OCI-LY1 (cell line): ENCODE data around the gene ALDH1L1.

ENCODE experiments used
- H2AFZ ChIP-seq: fragments of 200-600 bp; sonication (generic), shearing (Covaris generic); 2 replicates; pipeline ENCODE4 v1.6.0; 2014; ENCODE audit warnings: antibody characterized with exemption, mild to moderate bottlenecking, low read length
- H3F3A ChIP-seq: fragments of 200-600 bp; sonication (generic), shearing (Covaris generic); 2 replicates; pipeline ENCODE4 v1.6.0; 2014; ENCODE audit warnings: mild to moderate bottlenecking, antibody characterized with exemption, low read length, moderate library complexity; ENCODE audit not compliant: insufficient read depth
- H3K27ac ChIP-seq: fragments of 200-600 bp; sonication (generic); 2 replicates; pipeline ENCODE4 v1.5.1; 2014; ENCODE audit warnings: low read length, mixed run types, mild to moderate bottlenecking, low read depth; ENCODE audit not compliant: poor library complexity, severe bottlenecking
- H3K27me3 ChIP-seq: fragments of 200-600 bp; sonication (generic); 2 replicates; pipeline ENCODE4 v1.6.0; 2014; ENCODE audit warnings: antibody characterized with exemption, mild to moderate bottlenecking, low read length, moderate library complexity; ENCODE audit not compliant: insufficient read depth
- H3K36me3 ChIP-seq: fragments of 200-600 bp; sonication (generic); 2 replicates; pipeline ENCODE4 v1.6.1; 2014; ENCODE audit warnings: mild to moderate bottlenecking, antibody characterized with exemption, low read length, moderate library complexity, mixed read lengths; ENCODE audit not compliant: insufficient read depth
- H3K4me1 ChIP-seq: fragments of 200-600 bp; sonication (generic); 2 replicates; pipeline ENCODE4 v1.5.1; 2014; ENCODE audit warnings: mild to moderate bottlenecking, low read length, moderate library complexity; ENCODE audit not compliant: insufficient read depth, severe bottlenecking
- H3K4me2 ChIP-seq: fragments of 200-600 bp; sonication (generic), shearing (Covaris generic); 2 replicates; pipeline ENCODE4 v1.6.1; 2014; ENCODE audit warnings: low read length
- H3K4me3 ChIP-seq: fragments of 200-600 bp; sonication (generic); 2 replicates; pipeline ENCODE4 v1.5.1; 2014; ENCODE audit warnings: low read length, low read depth, mild to moderate bottlenecking, mixed read lengths; ENCODE audit not compliant: poor library complexity, severe bottlenecking
- H3K79me2 ChIP-seq: fragments of 200-600 bp; shearing (Covaris generic); 2 replicates; pipeline ENCODE4 v1.6.1; 2016; ENCODE audit warnings: mixed run types, low read length, mixed read lengths; ENCODE audit not compliant: insufficient read depth
- H3K9ac ChIP-seq: fragments of 200-600 bp; sonication (generic), shearing (Covaris generic); 2 replicates; pipeline ENCODE4 v1.6.1; 2014; ENCODE audit warnings: mild to moderate bottlenecking, low read length, mixed read lengths
- H3K9me2 ChIP-seq: fragments of 200-600 bp; sonication (generic), shearing (Covaris generic); 2 replicates; pipeline ENCODE4 v1.6.1; 2014; ENCODE audit warnings: low read depth, mild to moderate bottlenecking, low read length, mixed read lengths
- H3K9me3 ChIP-seq: fragments of 200-600 bp; shearing (Covaris generic); 2 replicates; pipeline ENCODE4 v1.6.1; 2014; ENCODE audit warnings: low read length, mixed read lengths
- H4K20me1 ChIP-seq: fragments of 200-600 bp; sonication (generic), shearing (Covaris generic); 2 replicates; pipeline ENCODE4 v1.6.0; 2016; ENCODE audit warnings: mild to moderate bottlenecking, low read length; ENCODE audit not compliant: insufficient read depth
- CTCF ChIP-seq: fragments of 200-600 bp; sonication (generic), shearing (Covaris generic); IDR thresholded peaks from 2 replicates; pipeline ENCODE4 v1.5.1; 2017; ENCODE audit warnings: mild to moderate bottlenecking, antibody characterized with exemption, low read length, moderate library complexity, mixed read lengths
- EZH2 ChIP-seq: fragments of 200-600 bp; sonication (generic), shearing (Covaris generic); IDR thresholded peaks from 2 replicates; pipeline ENCODE4 v1.8.0; 2017; ENCODE audit warnings: borderline replicate concordance, mixed run types, mild to moderate bottlenecking, antibody characterized with exemption, low read length, moderate library complexity, mixed read lengths

Gene ALDH1L1

GRCh38 chr3:126061301-126062032 lies 118.9 kb downstream of the ALDH1L1 start:
- H3K9me3 ChIP-seq, result no peaks in the 10 kb centered on the region
- no peaks in the 10 kb centered on the region for H4K20me1 ChIP-seq
- no peak overlapping the region for H2AFZ ChIP-seq
- TF ChIP-seq EZH2 (no peak), CTCF (no peak)
- no peak overlapping the region for H3K4me2 ChIP-seq
- no peak overlapping the region for H3K9ac ChIP-seq
- H3K27ac ChIP-seq, result no peak overlapping the region
- no peaks in the 10 kb centered on the region for H3K9me2 ChIP-seq
- no peaks in the 10 kb centered on the region for H3K27me3 ChIP-seq
- no peak overlapping the region for H3K4me3 ChIP-seq
- no peaks in the 10 kb centered on the region for H3F3A ChIP-seq
- no peaks in the 10 kb centered on the region for H3K36me3 ChIP-seq
- no peaks in the 10 kb centered on the region for H3K79me2 ChIP-seq
- peaks cover 4% of the 10 kb centered on the region for H3K4me1 ChIP-seq

GRCh38 chr3:126060613-126061145 lies 119.7 kb downstream of the ALDH1L1 start:
- H3K9me2 ChIP-seq, result no peaks in the 10 kb centered on the region
- H3K27ac ChIP-seq, result no peak overlapping the region
- H3K27me3 ChIP-seq, result no peaks in the 10 kb centered on the region
- H3K36me3 ChIP-seq, result no peaks in the 10 kb centered on the region
- no peak for TF ChIP-seq CTCF
- no peak for TF ChIP-seq EZH2
- no peak overlapping the region for H3K4me3 ChIP-seq
- H3K9ac ChIP-seq, result no peak overlapping the region
- no peak overlapping the region for H3K4me2 ChIP-seq
- no peak overlapping the region for H2AFZ ChIP-seq
- peaks cover 4% of the 10 kb centered on the region for H3K4me1 ChIP-seq
- H3K79me2 ChIP-seq, result no peaks in the 10 kb centered on the region
- H4K20me1 ChIP-seq, result no peaks in the 10 kb centered on the region
- H3K9me3 ChIP-seq, result no peaks in the 10 kb centered on the region
- no peaks in the 10 kb centered on the region for H3F3A ChIP-seq

- no peaks in the 10 kb centered on the region for H3K9me3 ChIP-seq
- H4K20me1 ChIP-seq, result no peaks in the 10 kb centered on the region
- H3K27me3 ChIP-seq, result no peaks in the 10 kb centered on the region
- H3K4me3 ChIP-seq, result no peak overlapping the region
- H3K9me2 ChIP-seq, result no peaks in the 10 kb centered on the region
- no peaks in the 10 kb centered on the region for H3K79me2 ChIP-seq
- H2AFZ ChIP-seq, result no peak overlapping the region
- H3K27ac ChIP-seq, result no peak overlapping the region
- no peaks in the 10 kb centered on the region for H3F3A ChIP-seq
- no peak overlapping the region for H3K4me2 ChIP-seq
- no peak overlapping the region for H3K9ac ChIP-seq
- H3K4me1 ChIP-seq, result peaks cover 4% of the 10 kb centered on the region
- H3K36me3 ChIP-seq, result no peaks in the 10 kb centered on the region
- TF ChIP-seq EZH2, result no peak
- no peak for TF ChIP-seq CTCF
Observed at GRCh38 chr3:126058666-126059065, 121.7 kb downstream of the ALDH1L1 start.
